ENCODE results near the gene TMUB2. TPM values are rescaled to one million over a fixed set of nuclear protein-coding genes. Genes with fewer than 3 reads are reported as not detected.

TMUB2 gene
- total and polyA plus RNA-seq, 7 donors, result 14.1 to 44.4 (median 20.9) TPM

GRCh38 chr17:44183024-44183423 lies 3.7 kb upstream of the TMUB2 start:
- intact Hi-C loops (cut with DNase I), result no loop called here
- H3K36me3 ChIP-seq (ENCODE audit: insufficient read depth in 1 of 2, low read depth in 1 of 2), result peaks cover 3 to 26% of the 10 kb centered on the region in 2 donors
- no peak for ATAC-seq
- no peak for DNase-seq
- H3K4me1 ChIP-seq, result peaks cover 25% of the 10 kb centered on the region
- peak overlapping the region; percentile 93 for H3K27ac ChIP-seq
- TF ChIP-seq, protein P1, sequence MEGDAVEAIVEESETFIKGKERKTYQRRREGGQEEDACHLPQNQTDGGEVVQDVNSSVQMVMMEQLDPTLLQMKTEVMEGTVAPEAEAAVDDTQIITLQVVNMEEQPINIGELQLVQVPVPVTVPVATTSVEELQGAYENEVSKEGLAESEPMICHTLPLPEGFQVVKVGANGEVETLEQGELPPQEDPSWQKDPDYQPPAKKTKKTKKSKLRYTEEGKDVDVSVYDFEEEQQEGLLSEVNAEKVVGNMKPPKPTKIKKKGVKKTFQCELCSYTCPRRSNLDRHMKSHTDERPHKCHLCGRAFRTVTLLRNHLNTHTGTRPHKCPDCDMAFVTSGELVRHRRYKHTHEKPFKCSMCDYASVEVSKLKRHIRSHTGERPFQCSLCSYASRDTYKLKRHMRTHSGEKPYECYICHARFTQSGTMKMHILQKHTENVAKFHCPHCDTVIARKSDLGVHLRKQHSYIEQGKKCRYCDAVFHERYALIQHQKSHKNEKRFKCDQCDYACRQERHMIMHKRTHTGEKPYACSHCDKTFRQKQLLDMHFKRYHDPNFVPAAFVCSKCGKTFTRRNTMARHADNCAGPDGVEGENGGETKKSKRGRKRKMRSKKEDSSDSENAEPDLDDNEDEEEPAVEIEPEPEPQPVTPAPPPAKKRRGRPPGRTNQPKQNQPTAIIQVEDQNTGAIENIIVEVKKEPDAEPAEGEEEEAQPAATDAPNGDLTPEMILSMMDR (IDR thresholded peaks at IDR 0.05), result no peak
- WGBS, 3 donors, result 67 to 87% (median 81%) methylated on average over 2 of the region's 2 CpGs
- no peaks in the 10 kb centered on the region for H3K9me3 ChIP-seq
- H3K4me3 ChIP-seq, result no peak overlapping the region
- no peaks in the 10 kb centered on the region for H3K27me3 ChIP-seq (ENCODE audit: insufficient read depth in 3 of 3, low read length in 2 of 3)

DNA sequence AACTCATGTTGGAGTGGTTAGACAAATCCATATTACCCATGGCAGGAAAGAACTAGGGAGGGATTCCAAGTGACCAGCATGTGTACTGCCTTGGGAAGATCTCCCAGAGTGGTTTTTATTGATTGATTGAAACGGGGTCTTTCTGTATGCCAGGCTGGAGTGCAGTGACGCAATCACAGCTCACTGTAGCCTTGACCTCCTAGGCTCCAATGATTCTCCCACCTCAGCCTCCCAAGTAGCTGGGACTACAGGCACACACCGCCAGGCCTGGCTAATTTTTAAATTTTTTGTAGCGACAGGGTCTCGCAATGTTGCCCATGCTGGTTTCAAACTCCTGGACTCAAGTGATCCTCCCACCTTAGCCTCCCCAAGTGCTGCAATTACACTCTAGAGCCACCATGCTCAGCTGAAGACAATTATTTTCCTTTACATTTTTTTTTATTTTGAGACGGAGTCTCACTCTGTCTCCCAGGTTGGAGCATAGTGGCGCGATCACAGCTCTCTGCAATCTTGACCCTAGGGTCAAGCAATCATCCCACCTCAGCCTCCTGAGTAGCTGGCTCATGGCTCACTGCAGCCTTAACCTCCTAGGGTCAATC lies 2.5 kb upstream of the TMUB2 start:
- Histone ChIP-seq H3K27me3 (ENCODE audit: insufficient read depth in 3 of 3, low read length in 2 of 3) (no peaks in the 10 kb centered on the region), H3K36me3 (ENCODE audit: insufficient read depth in 1 of 2, low read depth in 1 of 2) (peaks cover 3 to 19% of the 10 kb centered on the region in 2 donors), H3K9me3 (no peaks in the 10 kb centered on the region), H3K4me1 (peaks cover 28% of the 10 kb centered on the region), H3K27ac (peak overlapping the region; percentile 93), H3K4me3 (no peak overlapping the region)
- TF ChIP-seq, protein P1 (IDR thresholded peaks at IDR 0.05), result no peak
- intact Hi-C loops (cut with DNase I), result no loop called here
- 76 to 84% (median 81%) methylated on average over 8 of the region's 8 CpGs for WGBS, 3 donors
- DNase-seq, result no peak
- no peak for ATAC-seq

GRCh38 chr17:44187131-44187899 lies 543 bp downstream of the TMUB2 start:
- TF ChIP-seq, protein P1 (IDR thresholded peaks at IDR 0.05), result no peak
- H3K4me1 ChIP-seq, result peaks cover 28% of the 10 kb centered on the region
- intact Hi-C loops (cut with DNase I), result no loop called here
- no peaks in the 10 kb centered on the region for H3K27me3 ChIP-seq (ENCODE audit: insufficient read depth in 3 of 3, low read length in 2 of 3)
- H3K9me3 ChIP-seq, result no peaks in the 10 kb centered on the region
- peaks cover 0 to 34% of the 10 kb centered on the region in 2 donors for H3K36me3 ChIP-seq (ENCODE audit: insufficient read depth in 1 of 2, low read depth in 1 of 2)
- WGBS, 3 donors, result 2 to 3% (median 3%) methylated on average over 31 to 32 of the region's 32 CpGs
- ATAC-seq (peak; percentile 60 to 72 (median 66)), DNase-seq (no peak)
- peak overlapping the region; percentile 99 for H3K4me3 ChIP-seq
- H3K27ac ChIP-seq, result peak overlapping the region; percentile 93

GRCh38 chr17:44188576-44189403 lies 2.0 kb downstream of the TMUB2 start:
- peaks cover 26% of the 10 kb centered on the region for H3K4me1 ChIP-seq
- H3K36me3 ChIP-seq (ENCODE audit: insufficient read depth in 1 of 2, low read depth in 1 of 2), result peaks cover 0 to 45% of the 10 kb centered on the region in 2 donors
- peak in 1 of 2 donors; percentile 17 for DNase-seq
- intact Hi-C loops (cut with DNase I), result no loop called here
- TF ChIP-seq, protein P1 (IDR thresholded peaks at IDR 0.05), result no peak
- H3K27ac ChIP-seq, result peak overlapping the region; percentile 93
- no peak for ATAC-seq
- H3K4me3 ChIP-seq, result peak overlapping the region; percentile 99
- no peaks in the 10 kb centered on the region for H3K27me3 ChIP-seq (ENCODE audit: insufficient read depth in 3 of 3, low read length in 2 of 3)
- 88 to 91% (median 88%) methylated on average over 11 to 12 of the region's 12 CpGs for WGBS, 3 donors
- H3K9me3 ChIP-seq, result no peaks in the 10 kb centered on the region
